Upper lobe of left lung (tissue), 4 donors: ENCODE results near the gene PLD5.

ENCODE experiments used
- POLR2A ChIP-seq, 4 donors: fragments of 450-650 bp; IDR thresholded peaks; one replicate each; pipeline ENCODE4 v1.5.1; 2016 to 2017; ENCODE audit warnings: antibody characterized with exemption in 4 of 4, mild to moderate bottlenecking in 2 of 4
- POLR2AphosphoS5 ChIP-seq, 2 donors: sonication (generic); formaldehyde crosslinking; IDR thresholded peaks; one replicate each; pipeline ENCODE4 v1.5.1; 2017; ENCODE audit warnings: antibody characterized with exemption in 2 of 2

GRCh38 chr1:242147096-242147976 lies 377.2 kb downstream of the PLD5 start:
- TF ChIP-seq POLR2A (IDR thresholded peaks at IDR 0.05), result no peak
- TF ChIP-seq POLR2AphosphoS5 (IDR thresholded peaks at IDR 0.05), result no peak
